ENCODE data around the gene FANCC.

FANCC gene

DNA sequence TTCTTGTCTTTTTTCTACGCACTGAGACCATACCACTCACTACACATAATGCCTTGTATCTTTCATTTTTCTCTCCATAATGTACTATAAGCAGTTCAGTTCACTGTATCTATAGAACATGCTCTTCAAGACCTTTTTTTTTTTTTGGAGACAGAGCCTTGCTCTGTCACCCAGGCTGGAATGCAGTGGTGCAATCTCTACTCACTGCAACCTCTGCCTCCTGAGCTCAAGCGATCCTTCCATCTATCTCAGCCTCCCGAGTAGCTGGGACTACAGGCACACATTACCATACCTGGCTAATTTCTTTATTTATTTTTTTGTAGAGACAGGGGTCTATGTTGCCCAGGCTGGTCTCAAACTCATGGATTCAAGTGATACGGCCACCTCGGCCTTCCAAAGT, 208.7 kb downstream of the FANCC start:
- Histone ChIP-seq H3K4me3 (ENCODE audit: low read depth in 1 of 2, low read length in 1 of 2) (no peak overlapping the region), H3K27ac (no peak overlapping the region), H3K27me3 (no peaks in the 10 kb centered on the region), H3K4me1 (ENCODE audit: control insufficient read depth in 1 of 2, insufficient read depth in 1 of 2, low read depth in 1 of 2, low read length in 1 of 2) (peaks cover 0 to 7% of the 10 kb centered on the region in 2 experiments), H3K36me3 (no peaks in the 10 kb centered on the region), H3K9me3 (no peaks in the 10 kb centered on the region)
- TF ChIP-seq CTCF (IDR thresholded peaks at IDR 0.05): no peak

- no peak for TF ChIP-seq CTCF (IDR thresholded peaks at IDR 0.05)
- Histone ChIP-seq H3K27me3 (no peaks in the 10 kb centered on the region), H3K27ac (no peak overlapping the region), H3K4me1 (ENCODE audit: control insufficient read depth in 1 of 2, insufficient read depth in 1 of 2, low read depth in 1 of 2, low read length in 1 of 2) (peaks cover 0 to 7% of the 10 kb centered on the region in 2 experiments), H3K9me3 (no peaks in the 10 kb centered on the region), H3K4me3 (ENCODE audit: low read depth in 1 of 2, low read length in 1 of 2) (no peak overlapping the region), H3K36me3 (no peaks in the 10 kb centered on the region)
Observed at GRCh38 chr9:95107976-95108375, 209.5 kb downstream of the FANCC start.

- Histone ChIP-seq H3K4me3 (ENCODE audit: low read depth in 1 of 2, low read length in 1 of 2) (no peak overlapping the region), H3K36me3 (no peaks in the 10 kb centered on the region), H3K27ac (no peak overlapping the region), H3K27me3 (no peaks in the 10 kb centered on the region), H3K9me3 (no peaks in the 10 kb centered on the region), H3K4me1 (ENCODE audit: control insufficient read depth in 1 of 2, insufficient read depth in 1 of 2, low read depth in 1 of 2, low read length in 1 of 2) (peaks cover 0 to 7% of the 10 kb centered on the region in 2 experiments)
- TF ChIP-seq CTCF (IDR thresholded peaks at IDR 0.05): no peak
Observed at GRCh38 chr9:95107001-95107749, 210.3 kb downstream of the FANCC start.

DNA sequence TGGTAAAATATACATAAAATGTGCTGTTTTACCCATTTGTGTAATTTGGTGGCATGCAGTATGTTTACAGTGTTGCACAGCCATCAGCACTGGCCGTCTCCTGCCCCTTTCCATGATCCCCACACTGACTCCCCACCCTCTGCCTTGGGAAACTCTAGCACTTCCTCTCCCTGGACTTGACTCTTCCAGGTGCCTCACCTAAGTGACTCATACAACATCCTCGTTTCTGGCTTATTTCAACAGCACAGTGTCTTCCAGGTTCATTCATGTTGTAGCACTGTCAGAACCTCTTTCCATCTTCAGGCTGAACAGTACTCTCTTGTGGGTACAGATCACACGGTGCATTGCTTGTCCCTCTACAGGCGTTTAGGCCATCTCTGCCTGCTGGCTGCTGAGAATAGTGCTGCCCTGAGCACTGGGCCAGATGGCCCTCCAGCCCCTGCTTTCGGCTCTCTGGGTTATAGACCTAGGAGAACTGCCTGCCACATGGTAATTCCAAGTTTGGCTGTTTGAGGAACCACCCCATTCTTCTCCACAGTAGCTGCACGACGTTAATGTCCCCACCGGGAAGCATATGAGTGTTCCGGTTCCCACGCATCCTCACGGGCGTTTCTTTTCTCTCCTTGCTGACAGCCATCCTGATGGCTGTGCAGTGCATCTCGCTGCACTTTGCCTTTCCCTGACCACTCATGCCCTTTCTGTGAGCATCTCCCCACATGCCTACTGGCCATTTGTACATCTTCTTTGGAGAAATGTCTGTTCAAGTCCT, 211.8 kb downstream of the FANCC start:
- H3K27me3 ChIP-seq: no peaks in the 10 kb centered on the region
- no peak overlapping the region for H3K27ac ChIP-seq
- TF ChIP-seq CTCF (IDR thresholded peaks at IDR 0.05): no peak
- no peak overlapping the region for H3K4me3 ChIP-seq (ENCODE audit: low read depth in 1 of 2, low read length in 1 of 2)
- no peaks in the 10 kb centered on the region for H3K36me3 ChIP-seq
- H3K4me1 ChIP-seq (ENCODE audit: control insufficient read depth in 1 of 2, insufficient read depth in 1 of 2, low read depth in 1 of 2, low read length in 1 of 2): peaks cover 0 to 7% of the 10 kb centered on the region in 2 experiments
- no peaks in the 10 kb centered on the region for H3K9me3 ChIP-seq

GRCh38 chr9:95104980-95105379, 212.5 kb downstream of the FANCC start:
- no peak for TF ChIP-seq CTCF (IDR thresholded peaks at IDR 0.05)
- peaks cover 0 to 7% of the 10 kb centered on the region in 2 experiments for H3K4me1 ChIP-seq (ENCODE audit: control insufficient read depth in 1 of 2, insufficient read depth in 1 of 2, low read depth in 1 of 2, low read length in 1 of 2)
- no peak overlapping the region for H3K27ac ChIP-seq
- no peak overlapping the region for H3K4me3 ChIP-seq (ENCODE audit: low read depth in 1 of 2, low read length in 1 of 2)
- H3K9me3 ChIP-seq: no peaks in the 10 kb centered on the region
- no peaks in the 10 kb centered on the region for H3K36me3 ChIP-seq
- no peaks in the 10 kb centered on the region for H3K27me3 ChIP-seq
